ENCODE measurements around the gene NUP58.

Gene NUP58

DNA sequence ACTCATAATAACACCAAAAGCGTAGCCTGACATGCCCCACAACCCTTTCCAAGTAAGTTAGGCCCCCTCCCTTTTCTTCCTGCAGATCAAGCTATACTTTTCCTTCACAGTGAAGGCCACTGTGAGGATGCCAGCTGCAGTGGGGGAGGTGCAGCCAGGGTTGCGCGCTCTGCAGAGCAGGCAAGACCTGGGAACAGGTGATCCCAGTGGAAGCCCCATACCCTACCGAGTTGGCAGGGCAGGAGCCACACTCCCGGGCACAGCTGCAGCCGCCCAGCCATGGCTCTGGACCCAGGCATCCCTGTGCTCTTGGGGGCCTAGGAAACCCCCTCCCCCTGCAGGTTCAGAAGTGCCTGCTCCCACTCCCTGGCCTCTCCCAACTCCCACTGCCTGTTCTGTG is 32.9 kb upstream of the NUP58 start:
- no peak overlapping the region for H3K27ac ChIP-seq (ENCODE audit: low read length)
- H3K9me3 ChIP-seq (ENCODE audit: insufficient read depth, low read length, severe bottlenecking): no peaks in the 10 kb centered on the region
- no peak overlapping the region for H2AFZ ChIP-seq (ENCODE audit: low read depth, low read length)
- no peak overlapping the region for H3K9ac ChIP-seq (ENCODE audit: low read depth, low read length)
- peaks cover 6% of the 10 kb centered on the region for H4K20me1 ChIP-seq (ENCODE audit: insufficient read depth, low read length)
- peaks cover 9% of the 10 kb centered on the region; the same call in 1 of the 2 replicates for H3K79me2 ChIP-seq (ENCODE audit: insufficient read depth, low read length)
- no peak for ATAC-seq (ENCODE audit: insufficient read depth, low read depth)
- DNase-seq: no peak
- peaks cover 70% of the 10 kb centered on the region for H3K36me3 ChIP-seq (ENCODE audit: insufficient read depth, low read length)
- no peak overlapping the region for H3K4me3 ChIP-seq (ENCODE audit: low read depth in 1 of 2, low read length in 2 of 2)
- H3K4me1 ChIP-seq (ENCODE audit: insufficient read depth, low read length): no peaks in the 10 kb centered on the region
- H3K4me2 ChIP-seq (ENCODE audit: insufficient read depth, low read length): no peak overlapping the region
- TF ChIP-seq, protein P1, sequence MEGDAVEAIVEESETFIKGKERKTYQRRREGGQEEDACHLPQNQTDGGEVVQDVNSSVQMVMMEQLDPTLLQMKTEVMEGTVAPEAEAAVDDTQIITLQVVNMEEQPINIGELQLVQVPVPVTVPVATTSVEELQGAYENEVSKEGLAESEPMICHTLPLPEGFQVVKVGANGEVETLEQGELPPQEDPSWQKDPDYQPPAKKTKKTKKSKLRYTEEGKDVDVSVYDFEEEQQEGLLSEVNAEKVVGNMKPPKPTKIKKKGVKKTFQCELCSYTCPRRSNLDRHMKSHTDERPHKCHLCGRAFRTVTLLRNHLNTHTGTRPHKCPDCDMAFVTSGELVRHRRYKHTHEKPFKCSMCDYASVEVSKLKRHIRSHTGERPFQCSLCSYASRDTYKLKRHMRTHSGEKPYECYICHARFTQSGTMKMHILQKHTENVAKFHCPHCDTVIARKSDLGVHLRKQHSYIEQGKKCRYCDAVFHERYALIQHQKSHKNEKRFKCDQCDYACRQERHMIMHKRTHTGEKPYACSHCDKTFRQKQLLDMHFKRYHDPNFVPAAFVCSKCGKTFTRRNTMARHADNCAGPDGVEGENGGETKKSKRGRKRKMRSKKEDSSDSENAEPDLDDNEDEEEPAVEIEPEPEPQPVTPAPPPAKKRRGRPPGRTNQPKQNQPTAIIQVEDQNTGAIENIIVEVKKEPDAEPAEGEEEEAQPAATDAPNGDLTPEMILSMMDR (IDR thresholded peaks at IDR 0.05; ENCODE audit: borderline replicate concordance, extremely low read depth, low read length, poor library complexity, severe bottlenecking): no peak
- TF ChIP-seq EZH2 (IDR thresholded peaks at IDR 0.05; ENCODE audit: borderline replicate concordance, low read depth, low read length, severe bottlenecking): no peak
- H3K27me3 ChIP-seq (ENCODE audit: insufficient read depth, low read length, poor library complexity): no peaks in the 10 kb centered on the region

- TF ChIP-seq, protein P1 (IDR thresholded peaks at IDR 0.05; ENCODE audit: borderline replicate concordance, extremely low read depth, low read length, poor library complexity, severe bottlenecking): no peak
These were observed 24.7 kb upstream of the NUP58 start for GRCh38 chr13:25276748-25277147.

DNA sequence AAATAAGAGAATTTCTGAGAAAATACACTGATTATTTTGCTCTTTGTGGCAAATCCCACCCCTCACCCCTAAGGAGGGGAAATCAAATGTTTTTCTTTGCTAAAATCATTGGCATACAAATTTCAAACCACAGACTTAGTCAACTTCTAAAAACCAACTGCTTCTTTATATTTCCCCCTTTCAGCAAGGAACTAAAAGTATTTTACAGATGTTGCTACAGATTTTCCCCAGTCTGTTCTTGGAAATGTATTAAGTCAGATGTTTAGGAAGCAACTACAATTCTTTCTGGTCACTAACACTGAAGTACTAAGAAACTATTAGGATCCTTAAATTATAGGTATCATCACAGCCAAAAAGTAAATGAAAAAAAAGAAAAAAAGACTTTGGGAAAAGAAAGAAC is 21.0 kb upstream of the NUP58 start:
- Histone ChIP-seq H3K4me3 (ENCODE audit: low read depth in 1 of 2, low read length in 2 of 2) (no peak overlapping the region), H3K27ac (ENCODE audit: low read length) (no peak overlapping the region), H2AFZ (ENCODE audit: low read depth, low read length) (no peak overlapping the region), H4K20me1 (ENCODE audit: insufficient read depth, low read length) (peaks cover 38% of the 10 kb centered on the region; the same call in 1 of the 2 replicates), H3K4me1 (ENCODE audit: insufficient read depth, low read length) (peaks cover 22% of the 10 kb centered on the region), H3K36me3 (ENCODE audit: insufficient read depth, low read length) (no peaks in the 10 kb centered on the region), H3K9ac (ENCODE audit: low read depth, low read length) (no peak overlapping the region), H3K27me3 (ENCODE audit: insufficient read depth, low read length, poor library complexity) (no peaks in the 10 kb centered on the region), H3K79me2 (ENCODE audit: insufficient read depth, low read length) (peaks cover 96% of the 10 kb centered on the region), H3K9me3 (ENCODE audit: insufficient read depth, low read length, severe bottlenecking) (no peaks in the 10 kb centered on the region), H3K4me2 (ENCODE audit: insufficient read depth, low read length) (no peak overlapping the region)
- no peak for DNase-seq
- no peak for ATAC-seq (ENCODE audit: insufficient read depth, low read depth)
- TF ChIP-seq, protein P1 (IDR thresholded peaks at IDR 0.05; ENCODE audit: borderline replicate concordance, extremely low read depth, low read length, poor library complexity, severe bottlenecking): no peak
- TF ChIP-seq EZH2 (IDR thresholded peaks at IDR 0.05; ENCODE audit: borderline replicate concordance, low read depth, low read length, severe bottlenecking): no peak

More at GRCh38 chr13:25276748-25277147, 24.7 kb upstream of the NUP58 start:
- Histone ChIP-seq H3K4me2 (ENCODE audit: insufficient read depth, low read length) (no peak overlapping the region), H2AFZ (ENCODE audit: low read depth, low read length) (no peak overlapping the region), H4K20me1 (ENCODE audit: insufficient read depth, low read length) (peaks cover 35% of the 10 kb centered on the region; the same call in 1 of the 2 replicates), H3K9me3 (ENCODE audit: insufficient read depth, low read length, severe bottlenecking) (no peaks in the 10 kb centered on the region), H3K27me3 (ENCODE audit: insufficient read depth, low read length, poor library complexity) (no peaks in the 10 kb centered on the region), H3K4me1 (ENCODE audit: insufficient read depth, low read length) (peaks cover 5% of the 10 kb centered on the region; the same call in 1 of the 2 replicates), H3K36me3 (ENCODE audit: insufficient read depth, low read length) (peaks cover 24% of the 10 kb centered on the region; the same call in 1 of the 2 replicates), H3K27ac (ENCODE audit: low read length) (no peak overlapping the region), H3K79me2 (ENCODE audit: insufficient read depth, low read length) (peaks cover 70% of the 10 kb centered on the region), H3K4me3 (ENCODE audit: low read depth in 1 of 2, low read length in 2 of 2) (no peak overlapping the region), H3K9ac (ENCODE audit: low read depth, low read length) (no peak overlapping the region)
- ATAC-seq (ENCODE audit: insufficient read depth, low read depth) (no peak), DNase-seq (no peak)
